IPS-15b (cell line): ENCODE measurements around the gene MORN3.
"Not testable (repeated sequence)": the region's sequence is repeated elsewhere in the genome, so short reads cannot be mapped to it uniquely, and the experiment has no call there.

ENCODE experiments used
- H3K27me3 ChIP-seq: one replicate; pipeline ENCODE4 v1.6.1; 2013; ENCODE audit warnings: low read length; ENCODE audit not compliant: control insufficient read depth, insufficient read depth
- H3K36me3 ChIP-seq: one replicate; pipeline ENCODE4 v1.6.1; 2013; ENCODE audit warnings: low read length; ENCODE audit not compliant: control insufficient read depth, insufficient read depth
- H3K4me1 ChIP-seq: one replicate; pipeline ENCODE4 v1.6.1; 2013; ENCODE audit warnings: mild to moderate bottlenecking, low read length; ENCODE audit not compliant: control insufficient read depth, insufficient read depth
- H3K4me3 ChIP-seq: one replicate; pipeline ENCODE4 v1.5.1; 2013; ENCODE audit warnings: low read depth, low read length
- H3K9ac ChIP-seq: one replicate; pipeline ENCODE4 v1.6.1; 2013; ENCODE audit warnings: low read depth, mild to moderate bottlenecking, low read length
- H3K9me3 ChIP-seq: one replicate; pipeline ENCODE4 v1.6.1; 2013; ENCODE audit warnings: mild to moderate bottlenecking, low read length; ENCODE audit not compliant: control insufficient read depth, insufficient read depth

MORN3 gene

GRCh38 chr12:121709478-121709961 is 40.1 kb upstream of the MORN3 start:
- Histone ChIP-seq H3K9me3 (no peaks in the 10 kb centered on the region), H3K36me3 (no peaks in the 10 kb centered on the region), H3K9ac (no peak overlapping the region), H3K4me1 (no peaks in the 10 kb centered on the region), H3K4me3 (no peak overlapping the region), H3K27me3 (no peaks in the 10 kb centered on the region)

- H3K4me3 ChIP-seq, H3K36me3 ChIP-seq, H3K9me3 ChIP-seq, H3K4me1 ChIP-seq, H3K9ac ChIP-seq, H3K27me3 ChIP-seq: not testable (repeated sequence)
Measured at GRCh38 chr12:121709064-121709424, 39.6 kb upstream of the MORN3 start.

GRCh38 chr12:121708313-121709063 is 39.0 kb upstream of the MORN3 start:
- Histone ChIP-seq H3K9me3 (no peaks in the 10 kb centered on the region), H3K4me1 (no peaks in the 10 kb centered on the region), H3K4me3 (no peak overlapping the region), H3K36me3 (no peaks in the 10 kb centered on the region), H3K9ac (no peak overlapping the region), H3K27me3 (no peaks in the 10 kb centered on the region)

DNA sequence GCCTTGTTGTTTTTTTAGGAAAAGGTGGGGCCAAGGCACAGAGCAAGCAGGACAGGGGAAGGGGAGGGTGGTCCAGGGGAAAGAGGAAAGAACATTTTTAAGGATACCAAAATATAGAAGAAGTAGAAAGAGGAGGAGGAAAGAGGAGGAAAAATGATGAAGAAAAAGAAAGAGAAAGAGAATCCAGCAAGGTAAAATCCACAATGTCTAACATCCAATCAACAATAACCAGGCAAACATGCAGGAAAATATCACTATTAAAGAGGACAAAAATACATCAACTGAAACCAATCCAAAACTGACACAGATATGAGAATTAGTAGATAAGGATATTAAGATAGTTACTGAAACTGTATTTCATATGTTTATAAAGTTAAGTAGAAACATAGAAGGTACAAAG is 36.1 kb upstream of the MORN3 start:
- Histone ChIP-seq H3K4me1 (no peaks in the 10 kb centered on the region), H3K9ac (no peak overlapping the region), H3K9me3 (no peaks in the 10 kb centered on the region)

GRCh38 chr12:121702944-121703343 is 33.5 kb upstream of the MORN3 start:
- Histone ChIP-seq H3K9ac (no peak overlapping the region), H3K36me3 (no peaks in the 10 kb centered on the region), H3K9me3 (no peaks in the 10 kb centered on the region), H3K4me1 (no peaks in the 10 kb centered on the region), H3K27me3 (no peaks in the 10 kb centered on the region), H3K4me3 (no peak overlapping the region)

More for the DNA sequence above, 36.1 kb upstream of the MORN3 start:
- H3K4me3 ChIP-seq: no peak overlapping the region
- no peaks in the 10 kb centered on the region for H3K36me3 ChIP-seq
- H3K27me3 ChIP-seq: no peaks in the 10 kb centered on the region

DNA sequence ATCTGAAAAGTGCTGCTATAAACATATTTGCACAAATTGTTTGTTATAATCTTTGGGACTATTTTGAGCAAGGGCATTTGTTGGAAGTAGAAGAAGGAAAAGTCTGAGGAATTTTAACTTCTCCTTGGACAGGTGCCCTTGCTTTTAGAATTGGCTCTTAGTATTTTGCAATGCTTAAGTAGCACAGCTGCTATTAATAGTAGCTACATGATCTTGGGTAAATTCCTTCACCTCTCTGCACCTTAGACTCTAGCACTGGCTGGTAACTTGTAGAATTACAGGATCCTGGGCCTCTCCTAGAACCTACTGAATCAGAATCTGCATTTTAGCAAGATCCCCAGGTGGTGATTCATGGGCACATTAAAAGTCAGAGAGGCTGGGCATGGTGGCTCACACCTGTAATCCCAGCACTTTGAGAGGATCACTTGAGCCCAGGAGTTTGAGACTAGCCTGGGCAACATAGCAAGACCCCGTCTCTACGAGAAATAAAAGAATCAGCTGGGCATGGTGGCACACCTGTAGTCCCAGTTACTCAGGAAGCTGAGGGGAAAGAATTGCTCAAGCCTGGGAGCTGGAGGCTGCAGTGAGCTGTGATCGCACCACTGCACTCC is 32.3 kb upstream of the MORN3 start:
- no peak overlapping the region for H3K9ac ChIP-seq
- H3K27me3 ChIP-seq: no peaks in the 10 kb centered on the region
- H3K36me3 ChIP-seq: no peaks in the 10 kb centered on the region
- no peak overlapping the region for H3K4me3 ChIP-seq
- no peaks in the 10 kb centered on the region for H3K4me1 ChIP-seq
- H3K9me3 ChIP-seq: no peaks in the 10 kb centered on the region

DNA sequence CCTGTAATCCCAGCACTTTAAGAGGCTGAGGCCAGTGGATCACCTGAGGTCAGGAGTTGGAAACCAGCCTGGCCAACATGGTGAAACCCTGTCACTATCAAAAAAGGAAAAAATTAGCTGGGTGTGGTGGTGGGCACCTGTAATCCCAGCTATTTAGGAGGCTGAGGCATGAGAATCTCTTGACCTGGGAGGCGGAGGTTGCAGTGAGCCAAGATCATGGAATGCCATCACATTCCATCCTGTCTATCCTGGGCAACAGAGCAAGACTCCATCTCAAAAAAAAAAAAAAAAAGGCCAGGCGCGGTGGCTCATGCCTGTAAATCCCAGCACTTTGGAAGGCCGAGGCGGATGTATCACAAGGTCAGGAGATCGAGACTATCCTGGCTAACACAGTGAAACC is 28.4 kb upstream of the MORN3 start:
- not testable (repeated sequence) for H3K4me3 ChIP-seq, H3K9me3 ChIP-seq, H3K4me1 ChIP-seq, H3K27me3 ChIP-seq, H3K36me3 ChIP-seq, H3K9ac ChIP-seq

- Histone ChIP-seq H3K36me3 (no peaks in the 10 kb centered on the region), H3K9ac (no peak overlapping the region), H3K9me3 (no peaks in the 10 kb centered on the region), H3K27me3 (no peaks in the 10 kb centered on the region), H3K4me1 (no peaks in the 10 kb centered on the region), H3K4me3 (no peak overlapping the region)
Measured at GRCh38 chr12:121697093-121697698, 27.7 kb upstream of the MORN3 start.

DNA sequence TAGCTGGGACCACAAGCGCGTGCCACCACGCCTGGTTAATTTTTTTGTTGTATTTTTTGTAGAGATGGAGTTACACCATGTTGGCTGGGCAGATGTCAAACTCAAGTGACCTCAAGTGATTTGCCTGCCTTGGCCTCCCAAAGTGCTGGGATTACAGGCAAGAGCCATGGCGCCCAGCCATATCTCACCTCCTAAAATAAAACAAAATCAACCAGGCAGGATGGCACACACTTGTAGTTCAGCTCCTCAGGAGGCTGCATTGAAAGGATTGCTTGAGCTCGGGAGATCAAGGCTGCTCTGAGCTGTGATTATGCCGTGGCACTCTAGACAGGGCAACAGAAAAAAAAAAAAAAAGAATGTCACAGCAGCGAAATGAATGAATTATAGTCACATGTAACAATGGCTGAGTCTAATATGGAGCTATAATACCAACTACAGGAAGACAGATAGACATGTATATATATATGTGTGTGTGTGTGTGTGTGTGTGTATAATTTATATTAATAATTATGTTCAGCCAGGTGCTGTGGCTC is 23.8 kb upstream of the MORN3 start:
- H3K9ac ChIP-seq: no peak overlapping the region

GRCh38 chr12:121692744-121693143 is 23.3 kb upstream of the MORN3 start:
- H3K4me1 ChIP-seq, H3K27me3 ChIP-seq, H3K4me3 ChIP-seq, H3K9ac ChIP-seq, H3K36me3 ChIP-seq, H3K9me3 ChIP-seq: not testable (repeated sequence)

More for the DNA sequence above, 23.8 kb upstream of the MORN3 start:
- Histone ChIP-seq H3K4me1 (no peaks in the 10 kb centered on the region), H3K4me3 (no peak overlapping the region), H3K36me3 (no peaks in the 10 kb centered on the region), H3K9me3 (no peaks in the 10 kb centered on the region), H3K27me3 (no peaks in the 10 kb centered on the region)

DNA sequence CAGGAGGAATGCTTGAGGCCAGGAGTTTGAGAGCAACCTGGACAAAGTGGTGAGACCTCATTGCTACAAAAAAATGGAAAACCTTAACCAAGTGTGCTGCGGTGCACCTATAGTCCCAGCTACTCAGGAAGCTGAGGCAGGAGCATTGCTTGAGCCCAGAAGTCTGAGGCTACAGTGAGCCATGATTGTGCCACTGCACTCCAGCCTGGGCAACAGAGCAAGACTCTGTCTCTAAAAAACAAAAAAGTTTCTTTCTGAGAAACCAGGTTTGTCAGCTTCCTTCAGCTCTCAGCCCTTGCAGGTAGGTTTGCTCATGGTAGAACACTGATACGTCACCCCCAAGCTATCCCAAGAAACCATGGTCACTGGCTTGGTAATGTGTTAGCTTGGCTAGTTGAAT is 20.0 kb upstream of the MORN3 start:
- H3K9ac ChIP-seq: no peak overlapping the region
- no peaks in the 10 kb centered on the region for H3K4me1 ChIP-seq
- H3K27me3 ChIP-seq: no peaks in the 10 kb centered on the region
- H3K36me3 ChIP-seq: no peaks in the 10 kb centered on the region
- H3K9me3 ChIP-seq: no peaks in the 10 kb centered on the region
- H3K4me3 ChIP-seq: no peak overlapping the region

GRCh38 chr12:121688966-121689365 is 19.5 kb upstream of the MORN3 start:
- H3K9me3 ChIP-seq: no peaks in the 10 kb centered on the region
- H3K4me1 ChIP-seq: no peaks in the 10 kb centered on the region
- H3K4me3 ChIP-seq: no peak overlapping the region
- H3K27me3 ChIP-seq: no peaks in the 10 kb centered on the region
- H3K36me3 ChIP-seq: no peaks in the 10 kb centered on the region
- H3K9ac ChIP-seq: no peak overlapping the region
